Measurements from ENCODE around the gene ACE2. TPM values are rescaled to one million over a fixed set of nuclear protein-coding genes. Genes with fewer than 3 reads are reported as not detected.
A peak's percentile ranks its signal among the peaks of the same experiment; 100 is the strongest.

Gene ACE2
- total RNA-seq, 1 experiment from 2014 or later = 1.8 TPM

- H3K4me3 Mint-ChIP-seq (ENCODE audit: unreplicated experiment) = no peak overlapping the region
- POLR2A ChIA-PET = no interaction called here
- H3K27me3 ChIP-seq (replicated peaks; ENCODE audit: control insufficient read depth, insufficient read depth, low read length) = no peaks in the 10 kb centered on the region
- no peaks in the 10 kb centered on the region for H3K4me1 ChIP-seq
- intact Hi-C loops (cut with micrococcal nuclease; ENCODE audit: unreplicated experiment) = no loop called here
- H3K36me3 ChIP-seq (ENCODE audit: control insufficient read depth, insufficient read depth, low read length) = no peaks in the 10 kb centered on the region
- no peak for DNase-seq
- peaks cover 6% of the 10 kb centered on the region for H3K4me1 Mint-ChIP-seq (ENCODE audit: low read depth, unreplicated experiment)
- no peak for TF ChIP-seq CTCF (IDR thresholded peaks at IDR 0.05; ENCODE audit: insufficient read depth in 1 of 2, low read depth in 1 of 2, low read length in 1 of 2, severe bottlenecking in 1 of 2, unreplicated experiment in 1 of 2)
- H3K27me3 Mint-ChIP-seq (ENCODE audit: insufficient read depth, unreplicated experiment) = peaks cover 12% of the 10 kb centered on the region
- no peaks in the 10 kb centered on the region for H3K9me3 ChIP-seq
- CTCF ChIA-PET = no interaction called here
- H3K9me3 Mint-ChIP-seq (ENCODE audit: unreplicated experiment) = no peaks in the 10 kb centered on the region
- no peaks in the 10 kb centered on the region for H3K36me3 Mint-ChIP-seq (ENCODE audit: insufficient read depth, unreplicated experiment)
- H3K4me3 ChIP-seq (ENCODE audit: low read depth, low read length) = no peak overlapping the region
- H3K27ac Mint-ChIP-seq (ENCODE audit: unreplicated experiment) = no peak overlapping the region
- no TSS peak for BruUV-seq (replicated peaks)
These were observed 30.6 kb downstream of the ACE2 start for GRCh38 chrX:15570145-15570544.

- H3K27me3 Mint-ChIP-seq (ENCODE audit: insufficient read depth, unreplicated experiment) = peaks cover 8% of the 10 kb centered on the region
- TF ChIP-seq CTCF (IDR thresholded peaks at IDR 0.05; ENCODE audit: insufficient read depth in 1 of 2, low read depth in 1 of 2, low read length in 1 of 2, severe bottlenecking in 1 of 2, unreplicated experiment in 1 of 2) = peak in 1 of 2 experiments; percentile 40
- H3K27me3 ChIP-seq (replicated peaks; ENCODE audit: control insufficient read depth, insufficient read depth, low read length) = no peaks in the 10 kb centered on the region
- H3K27ac Mint-ChIP-seq (ENCODE audit: unreplicated experiment) = no peak overlapping the region
- no peak for DNase-seq
- no peaks in the 10 kb centered on the region for H3K36me3 ChIP-seq (ENCODE audit: control insufficient read depth, insufficient read depth, low read length)
- no peaks in the 10 kb centered on the region for H3K9me3 ChIP-seq
- intact Hi-C loops (cut with micrococcal nuclease; ENCODE audit: unreplicated experiment) = no loop called here
- no peak overlapping the region for H3K4me3 ChIP-seq (ENCODE audit: low read depth, low read length)
- ChIA-PET POLR2A (no interaction called here), CTCF (interaction anchor here (0.8 to 1.4 kb wide), 4 partner anchors 69 to 287 kb away, joined by 3 to 6 read pairs (median 4); partner anchors contain the start of genes AP1S2 and PIR)
- H3K4me1 Mint-ChIP-seq (ENCODE audit: low read depth, unreplicated experiment) = peaks cover 6% of the 10 kb centered on the region
- H3K36me3 Mint-ChIP-seq (ENCODE audit: insufficient read depth, unreplicated experiment) = no peaks in the 10 kb centered on the region
- BruUV-seq (replicated peaks) = no TSS peak
- H3K9me3 Mint-ChIP-seq (ENCODE audit: unreplicated experiment) = no peaks in the 10 kb centered on the region
- H3K4me3 Mint-ChIP-seq (ENCODE audit: unreplicated experiment) = no peak overlapping the region
- H3K4me1 ChIP-seq = no peaks in the 10 kb centered on the region
These were observed 32.7 kb downstream of the ACE2 start for GRCh38 chrX:15567886-15568616.

GRCh38 chrX:15567267-15567666, 33.5 kb downstream of the ACE2 start:
- H3K4me3 Mint-ChIP-seq (ENCODE audit: unreplicated experiment) = no peak overlapping the region
- H3K27ac Mint-ChIP-seq (ENCODE audit: unreplicated experiment) = no peak overlapping the region
- H3K36me3 Mint-ChIP-seq (ENCODE audit: insufficient read depth, unreplicated experiment) = no peaks in the 10 kb centered on the region
- Histone ChIP-seq H3K4me3 (ENCODE audit: low read depth, low read length) (no peak overlapping the region), H3K36me3 (ENCODE audit: control insufficient read depth, insufficient read depth, low read length) (no peaks in the 10 kb centered on the region), H3K9me3 (no peaks in the 10 kb centered on the region), H3K27me3 (replicated peaks; ENCODE audit: control insufficient read depth, insufficient read depth, low read length) (no peaks in the 10 kb centered on the region), H3K4me1 (no peaks in the 10 kb centered on the region)
- ChIA-PET CTCF (no interaction called here), POLR2A (no interaction called here)
- TF ChIP-seq CTCF (IDR thresholded peaks at IDR 0.05; ENCODE audit: insufficient read depth in 1 of 2, low read depth in 1 of 2, low read length in 1 of 2, severe bottlenecking in 1 of 2, unreplicated experiment in 1 of 2) = no peak
- BruUV-seq (replicated peaks) = no TSS peak
- no peak for DNase-seq
- no peaks in the 10 kb centered on the region for H3K9me3 Mint-ChIP-seq (ENCODE audit: unreplicated experiment)
- H3K4me1 Mint-ChIP-seq (ENCODE audit: low read depth, unreplicated experiment) = peaks cover 6% of the 10 kb centered on the region
- intact Hi-C loops (cut with micrococcal nuclease; ENCODE audit: unreplicated experiment) = no loop called here
- peaks cover 8% of the 10 kb centered on the region for H3K27me3 Mint-ChIP-seq (ENCODE audit: insufficient read depth, unreplicated experiment)
